PC-3 (cell line): Measurements from ENCODE around the gene RSRP1. TPM values are rescaled to one million over a fixed set of nuclear protein-coding genes. Genes with fewer than 3 reads are reported as not detected.

Source experiments
- ATAC-seq: fragments of 200-7000 bp; cut with Tn5 transposase; 2 replicates; pipeline ENCODE4 v1.9.1; 2020; ENCODE audit warnings: mild to moderate bottlenecking, moderate library complexity
- BruUV-seq: library from RNA; stranded (reverse); fragments of 400-500 nt; replicated peaks from 2 replicates; lab custom pipeline; 2021; lab: Mats Ljungman, UMichigan
- CTCF ChIA-PET: fragments of 300-600 bp; sonication (Branson Sonifier 250); formaldehyde crosslinking; loops from one replicate; lab custom pipeline; 2022; ENCODE audit warnings: antibody characterized with exemption; lab: Charles Lee
- POLR2A ChIA-PET: fragments of 300-600 bp; sonication (Branson Sonifier 250); formaldehyde crosslinking; loops from one replicate; lab custom pipeline; 2022; ENCODE audit warnings: antibody characterized with exemption; ENCODE audit not compliant: unreplicated experiment; lab: Charles Lee
- DNase-seq: peaks from one replicate; pipeline ENCODE4 v3.0.0-alpha.2; 2015
- H2AFZ ChIP-seq: fragments of 300-600 bp; sonication (generic); 2 replicates; pipeline ENCODE4 v1.6.0; 2016; ENCODE audit warnings: antibody characterized with exemption, low read length
- H3F3A ChIP-seq: fragments of 300-600 bp; sonication (generic); one replicate; pipeline ENCODE4 v1.6.0; 2017; ENCODE audit warnings: antibody characterized with exemption, low read length, control low read depth, mild to moderate bottlenecking; ENCODE audit not compliant: unreplicated experiment
- H3K27ac ChIP-seq: fragments of 300-600 bp; sonication (generic); 2 replicates; pipeline ENCODE4 v1.5.1; 2016; ENCODE audit warnings: mild to moderate bottlenecking, low read length
- H3K27me3 ChIP-seq: fragments of 300-600 bp; sonication (generic); 2 replicates; pipeline ENCODE4 v1.6.1; 2016; ENCODE audit warnings: low read length, mixed read lengths
- H3K36me3 ChIP-seq: fragments of 300-600 bp; sonication (generic); 2 replicates; pipeline ENCODE4 v1.6.1; 2016; ENCODE audit warnings: low read depth, mixed run types, low read length, mixed read lengths
- H3K4me1 ChIP-seq: fragments of 300-600 bp; sonication (generic); 2 replicates; pipeline ENCODE4 v1.5.1; 2016; ENCODE audit warnings: low read length; ENCODE audit not compliant: insufficient read depth
- H3K4me2 ChIP-seq: fragments of 300-600 bp; sonication (generic); 2 replicates; pipeline ENCODE4 v1.6.0; 2016; ENCODE audit warnings: low read length
- H3K4me3 ChIP-seq: fragments of 300-600 bp; sonication (generic); 2 replicates; pipeline ENCODE4 v1.5.1; 2016; ENCODE audit warnings: mild to moderate bottlenecking, low read length, mixed read lengths
- H3K79me2 ChIP-seq: fragments of 300-600 bp; sonication (generic); 2 replicates; pipeline ENCODE4 v1.6.1; 2017; ENCODE audit warnings: low read length, mixed read lengths
- H3K9ac ChIP-seq: fragments of 300-600 bp; sonication (generic); 2 replicates; pipeline ENCODE4 v1.6.0; 2016; ENCODE audit warnings: mild to moderate bottlenecking, low read length
- H3K9me2 ChIP-seq: fragments of 300-600 bp; sonication (generic); replicated peaks from 2 replicates; pipeline ENCODE4 v1.6.1; 2016; ENCODE audit warnings: mixed run types, low read length, mixed read lengths
- H3K9me3 ChIP-seq: fragments of 300-600 bp; sonication (generic); 2 replicates; pipeline ENCODE4 v1.6.1; 2016; ENCODE audit warnings: low read length, mixed read lengths
- H4K20me1 ChIP-seq: fragments of 300-600 bp; sonication (generic); 2 replicates; pipeline ENCODE4 v1.6.1; 2016; ENCODE audit warnings: low read length, mixed read lengths
- EZH2 ChIP-seq: fragments of 300-600 bp; sonication (generic); IDR thresholded peaks from one replicate; pipeline ENCODE4 v1.6.1; 2017; ENCODE audit warnings: antibody characterized with exemption, mild to moderate bottlenecking, low read length; ENCODE audit not compliant: unreplicated experiment
- EZH2phosphoT487 ChIP-seq: fragments of 300-600 bp; sonication (generic); IDR thresholded peaks from 2 replicates; pipeline ENCODE4 v1.6.1; 2018; ENCODE audit warnings: mild to moderate bottlenecking, antibody characterized with exemption, low read length, borderline replicate concordance
- intact Hi-C: fragments of 100-400 bp; cut with micrococcal nuclease; formaldehyde crosslinking; loops from 2 replicates; pipeline ENCODE4 v1.9.0; 2023
- total RNA-seq: library from RNA; depleted of rRNA; stranded (reverse); fragments of >200 nt; gene quantifications from 2 replicates; pipeline ENCODE4 v1.2.3, GENCODE V29; 2014
- TF ChIP-seq, protein P1 (sequence below): fragments of 300-600 bp; sonication (generic); conservative IDR thresholded peaks from 2 replicates; pipeline ENCODE4 v1.5.1; 2017; ENCODE audit warnings: antibody characterized with exemption, low read depth, mild to moderate bottlenecking, low read length

RSRP1 gene
- total RNA-seq, 1 experiment from 2014 or later, result 49.4 TPM

DNA sequence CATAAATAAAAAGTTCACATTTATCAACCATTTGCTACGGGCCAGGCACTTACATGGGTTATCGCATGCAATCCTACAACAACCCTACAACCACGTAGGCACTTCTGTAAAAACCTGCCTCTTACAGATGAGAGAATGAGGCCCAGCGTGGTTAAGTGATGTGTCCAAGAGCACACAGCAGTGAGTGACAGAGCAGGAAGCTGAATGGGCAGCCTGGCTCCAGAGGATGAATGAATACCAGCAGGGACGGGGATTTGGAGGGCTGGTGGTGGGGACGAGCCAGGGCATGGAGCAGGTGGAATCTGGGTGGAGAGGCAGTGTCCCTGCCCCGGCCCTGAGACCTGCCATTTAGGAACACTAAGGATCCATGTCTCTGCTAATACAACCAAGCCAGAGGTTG, 50.4 kb downstream of the RSRP1 start:
- H3K9ac ChIP-seq, result no peak overlapping the region
- H3K27me3 ChIP-seq, result peaks cover 7% of the 10 kb centered on the region; the same call in 1 of the 2 replicates
- DNase-seq, result no peak
- no peaks in the 10 kb centered on the region for H3K9me3 ChIP-seq
- no peak overlapping the region for H3K4me2 ChIP-seq
- no peaks in the 10 kb centered on the region for H4K20me1 ChIP-seq
- TF ChIP-seq EZH2 (no peak), EZH2phosphoT487 (no peak)
- TF ChIP-seq, protein P1, sequence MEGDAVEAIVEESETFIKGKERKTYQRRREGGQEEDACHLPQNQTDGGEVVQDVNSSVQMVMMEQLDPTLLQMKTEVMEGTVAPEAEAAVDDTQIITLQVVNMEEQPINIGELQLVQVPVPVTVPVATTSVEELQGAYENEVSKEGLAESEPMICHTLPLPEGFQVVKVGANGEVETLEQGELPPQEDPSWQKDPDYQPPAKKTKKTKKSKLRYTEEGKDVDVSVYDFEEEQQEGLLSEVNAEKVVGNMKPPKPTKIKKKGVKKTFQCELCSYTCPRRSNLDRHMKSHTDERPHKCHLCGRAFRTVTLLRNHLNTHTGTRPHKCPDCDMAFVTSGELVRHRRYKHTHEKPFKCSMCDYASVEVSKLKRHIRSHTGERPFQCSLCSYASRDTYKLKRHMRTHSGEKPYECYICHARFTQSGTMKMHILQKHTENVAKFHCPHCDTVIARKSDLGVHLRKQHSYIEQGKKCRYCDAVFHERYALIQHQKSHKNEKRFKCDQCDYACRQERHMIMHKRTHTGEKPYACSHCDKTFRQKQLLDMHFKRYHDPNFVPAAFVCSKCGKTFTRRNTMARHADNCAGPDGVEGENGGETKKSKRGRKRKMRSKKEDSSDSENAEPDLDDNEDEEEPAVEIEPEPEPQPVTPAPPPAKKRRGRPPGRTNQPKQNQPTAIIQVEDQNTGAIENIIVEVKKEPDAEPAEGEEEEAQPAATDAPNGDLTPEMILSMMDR, result no peak
- no peak for ATAC-seq
- no TSS peak for BruUV-seq
- H3F3A ChIP-seq, result no peaks in the 10 kb centered on the region
- ChIA-PET POLR2A (no interaction called here), CTCF (no interaction called here)
- intact Hi-C loops, result no loop called here
- H3K4me1 ChIP-seq, result 0 out of 2 replicates have a peak, but pooled peaks cover 3% of the 10 kb centered on the region
- H2AFZ ChIP-seq, result no peak overlapping the region
- H3K9me2 ChIP-seq, result no peaks in the 10 kb centered on the region
- no peak overlapping the region for H3K27ac ChIP-seq
- no peaks in the 10 kb centered on the region for H3K79me2 ChIP-seq
- no peak overlapping the region for H3K4me3 ChIP-seq
- H3K36me3 ChIP-seq, result no peaks in the 10 kb centered on the region

DNA sequence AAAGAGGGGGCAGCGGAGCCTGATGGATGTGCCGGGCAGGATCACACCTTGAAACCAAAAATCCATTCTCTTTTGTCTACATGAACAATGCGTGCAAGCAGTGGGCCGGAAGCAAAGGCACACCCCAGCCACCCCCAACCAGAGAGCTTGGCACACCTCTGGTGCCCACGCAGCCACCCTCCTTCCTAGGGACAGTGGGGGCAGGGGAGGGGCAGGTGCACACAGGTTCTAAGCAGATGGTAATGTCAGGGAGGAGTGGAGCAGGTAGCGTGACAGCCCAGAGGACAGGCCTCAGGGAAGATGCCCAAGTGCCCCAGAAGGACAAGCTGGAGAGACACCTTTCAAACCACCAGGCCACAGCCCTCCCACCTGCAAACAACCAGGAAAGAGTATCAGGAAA, 51.4 kb downstream of the RSRP1 start:
- CTCF ChIA-PET, result no interaction called here
- H3K79me2 ChIP-seq, result no peaks in the 10 kb centered on the region
- no peaks in the 10 kb centered on the region for H3F3A ChIP-seq
- no peak overlapping the region for H3K27ac ChIP-seq
- POLR2A ChIA-PET, result no interaction called here
- H3K9me3 ChIP-seq, result no peaks in the 10 kb centered on the region
- no peak overlapping the region for H3K4me3 ChIP-seq
- intact Hi-C loops, result no loop called here
- TF ChIP-seq EZH2, result no peak
- TF ChIP-seq, protein P1, result no peak
- no peak for TF ChIP-seq EZH2phosphoT487
- no peak overlapping the region for H3K4me2 ChIP-seq
- H4K20me1 ChIP-seq, result no peaks in the 10 kb centered on the region
- no TSS peak for BruUV-seq
- 0 out of 2 replicates have a peak, but pooled peaks cover 3% of the 10 kb centered on the region for H3K4me1 ChIP-seq
- H3K36me3 ChIP-seq, result no peaks in the 10 kb centered on the region
- DNase-seq (no peak), ATAC-seq (no peak)
- no peak overlapping the region for H3K9ac ChIP-seq
- H2AFZ ChIP-seq, result no peak overlapping the region
- peaks cover 5% of the 10 kb centered on the region; the same call in 1 of the 2 replicates for H3K27me3 ChIP-seq
- H3K9me2 ChIP-seq, result no peaks in the 10 kb centered on the region

DNA sequence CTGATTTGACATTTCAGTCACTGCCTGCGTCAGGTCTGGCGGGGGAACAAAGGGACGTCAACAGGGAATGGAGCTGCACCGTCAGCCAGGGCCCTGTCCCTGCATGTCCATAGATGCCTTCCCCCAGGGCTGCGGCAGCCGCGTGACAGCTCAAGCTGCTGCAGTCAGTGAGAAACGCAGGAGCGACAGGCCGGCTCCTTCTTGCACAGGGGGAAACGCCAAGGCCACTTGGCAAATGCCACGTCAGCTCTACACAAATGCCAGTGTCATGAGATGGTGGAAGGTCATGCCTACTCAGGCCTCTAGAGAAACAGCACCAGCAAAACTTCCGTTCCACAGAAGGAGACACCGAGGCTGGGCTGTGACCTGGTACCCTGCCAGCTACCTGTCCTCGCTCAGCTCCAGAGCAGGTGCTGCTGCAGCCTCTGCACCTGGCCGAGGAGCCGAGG, 52.7 kb downstream of the RSRP1 start:
- Histone ChIP-seq H3K4me2 (no peak overlapping the region), H3K9me3 (no peaks in the 10 kb centered on the region), H3K36me3 (no peaks in the 10 kb centered on the region), H3K27me3 (peaks cover 5% of the 10 kb centered on the region; the same call in 1 of the 2 replicates), H2AFZ (no peak overlapping the region), H3F3A (no peaks in the 10 kb centered on the region), H3K4me1 (0 out of 2 replicates have a peak, but pooled peaks cover 3% of the 10 kb centered on the region), H3K9me2 (no peaks in the 10 kb centered on the region), H4K20me1 (no peaks in the 10 kb centered on the region), H3K4me3 (no peak overlapping the region), H3K27ac (no peak overlapping the region), H3K9ac (no peak overlapping the region), H3K79me2 (no peaks in the 10 kb centered on the region)
- CTCF ChIA-PET, result no interaction called here
- no peak for ATAC-seq
- no TSS peak for BruUV-seq
- POLR2A ChIA-PET, result no interaction called here
- no peak for DNase-seq
- intact Hi-C loops, result no loop called here
- no peak for TF ChIP-seq EZH2phosphoT487
- TF ChIP-seq, protein P1, result no peak
- TF ChIP-seq EZH2, result no peak
